RWPE2 (cell line): ENCODE results near the gene ARL2BP.
A peak's percentile ranks its signal among the peaks of the same experiment; 100 is the strongest.

ENCODE experiments used
- ATAC-seq: fragments of 200-7000 bp; cut with Tn5 transposase; 3 replicates; pipeline ENCODE4 v1.9.1; 2021; ENCODE audit warnings: low read depth
- DNase-seq: peaks from one replicate; pipeline ENCODE4 v3.0.0-alpha.2; 2020; ENCODE audit warnings: low spot score
- H3K27ac ChIP-seq: fragments of 450-650 bp; 2 replicates; pipeline ENCODE4 v1.5.1; 2017; ENCODE audit warnings: mild to moderate bottlenecking; ENCODE audit not compliant: poor library complexity, severe bottlenecking
- H3K27me3 ChIP-seq: fragments of 250-450 bp; sonication (Bioruptor Pico); 2 replicates; pipeline ENCODE4 v1.5.1; 2021; ENCODE audit warnings: mild to moderate bottlenecking, moderate library complexity; ENCODE audit not compliant: insufficient read depth, poor library complexity, severe bottlenecking
- H3K36me3 ChIP-seq: fragments of 250-450 bp; sonication (Bioruptor Pico); 2 replicates; pipeline ENCODE4 v1.5.1; 2020; ENCODE audit warnings: low read depth, mild to moderate bottlenecking, moderate library complexity
- H3K4me1 ChIP-seq: fragments of 250-450 bp; sonication (Bioruptor Pico); 2 replicates; pipeline ENCODE4 v1.5.1; 2021; ENCODE audit warnings: mild to moderate bottlenecking, moderate library complexity; ENCODE audit not compliant: insufficient read depth, poor library complexity, severe bottlenecking
- H3K4me3 ChIP-seq: fragments of 250-450 bp; sonication (Bioruptor Pico); 2 replicates; pipeline ENCODE4 v1.5.1; 2021; ENCODE audit warnings: mild to moderate bottlenecking, moderate library complexity; ENCODE audit not compliant: severe bottlenecking
- H3K9me3 ChIP-seq: fragments of 250-450 bp; sonication (Bioruptor Pico); 2 replicates; pipeline ENCODE4 v1.5.1; 2021; ENCODE audit warnings: mild to moderate bottlenecking, moderate library complexity; ENCODE audit not compliant: severe bottlenecking
- CTCF ChIP-seq: fragments of 450-650 bp; IDR thresholded peaks from one replicate; pipeline ENCODE4 v1.5.1; 2017; ENCODE audit warnings: mild to moderate bottlenecking, moderate library complexity; ENCODE audit not compliant: poor library complexity, severe bottlenecking

ARL2BP gene

GRCh38 chr16:57276596-57276995 is 31.5 kb downstream of the ARL2BP start:
- peak overlapping the region; percentile 97 for H3K27ac ChIP-seq
- H3K9me3 ChIP-seq: no peaks in the 10 kb centered on the region
- ATAC-seq: peak; percentile 59
- DNase-seq: no peak
- H3K4me1 ChIP-seq: peaks cover 41% of the 10 kb centered on the region
- H3K27me3 ChIP-seq: no peaks in the 10 kb centered on the region
- peak; percentile 35 for TF ChIP-seq CTCF
- H3K4me3 ChIP-seq: no peak overlapping the region
- H3K36me3 ChIP-seq: no peaks in the 10 kb centered on the region

GRCh38 chr16:57277586-57277985 is 32.5 kb downstream of the ARL2BP start:
- DNase-seq: peak; percentile 96
- ATAC-seq: peak; percentile 90
- peaks cover 41% of the 10 kb centered on the region for H3K4me1 ChIP-seq
- H3K36me3 ChIP-seq: no peaks in the 10 kb centered on the region
- H3K9me3 ChIP-seq: no peaks in the 10 kb centered on the region
- no peak for TF ChIP-seq CTCF
- H3K27ac ChIP-seq: peak overlapping the region; percentile 97
- no peak overlapping the region for H3K4me3 ChIP-seq
- no peaks in the 10 kb centered on the region for H3K27me3 ChIP-seq

GRCh38 chr16:57278494-57278893 is 33.4 kb downstream of the ARL2BP start:
- no peaks in the 10 kb centered on the region for H3K36me3 ChIP-seq
- peaks cover 48% of the 10 kb centered on the region for H3K4me1 ChIP-seq
- no peak for TF ChIP-seq CTCF
- ATAC-seq (no peak), DNase-seq (no peak)
- H3K27ac ChIP-seq: peak overlapping the region; percentile 97
- H3K9me3 ChIP-seq: no peaks in the 10 kb centered on the region
- no peak overlapping the region for H3K4me3 ChIP-seq
- no peaks in the 10 kb centered on the region for H3K27me3 ChIP-seq

GRCh38 chr16:57279780-57280638 is 35.0 kb downstream of the ARL2BP start:
- no peak for ATAC-seq
- no peak for DNase-seq
- Histone ChIP-seq H3K27ac (peak overlapping the region; percentile 97), H3K4me3 (no peak overlapping the region), H3K9me3 (no peaks in the 10 kb centered on the region), H3K36me3 (no peaks in the 10 kb centered on the region), H3K27me3 (no peaks in the 10 kb centered on the region), H3K4me1 (peaks cover 48% of the 10 kb centered on the region)
- no peak for TF ChIP-seq CTCF

- Histone ChIP-seq H3K27ac (peak overlapping the region; percentile 97), H3K4me3 (no peak overlapping the region), H3K27me3 (no peaks in the 10 kb centered on the region), H3K9me3 (no peaks in the 10 kb centered on the region), H3K36me3 (no peaks in the 10 kb centered on the region), H3K4me1 (peaks cover 36% of the 10 kb centered on the region)
- TF ChIP-seq CTCF: no peak
- ATAC-seq (no peak), DNase-seq (no peak)
Observed at GRCh38 chr16:57281791-57282190, 36.7 kb downstream of the ARL2BP start.
